ENCODE results near the gene CCL2.

DNA sequence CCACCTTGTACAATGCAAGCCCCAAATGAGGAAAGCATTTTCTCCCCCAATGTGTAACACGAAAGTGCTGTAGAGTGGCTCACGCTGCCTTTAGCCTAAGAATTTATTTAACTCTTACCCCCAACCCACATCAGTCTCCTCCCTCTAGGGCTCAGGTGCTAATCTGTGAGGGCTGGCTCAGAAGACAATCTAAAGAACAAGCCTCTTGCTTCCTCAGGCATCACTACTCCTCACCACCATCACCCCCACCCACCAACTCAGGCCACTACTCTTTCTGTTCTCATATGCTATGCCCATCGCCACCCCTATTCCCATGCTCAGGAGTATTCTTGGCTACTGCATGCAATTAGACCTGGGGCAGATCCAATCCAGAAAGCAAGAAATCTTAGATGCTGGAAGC is 3.9 kb upstream of the CCL2 start:
- TF ChIP-seq, protein P1, sequence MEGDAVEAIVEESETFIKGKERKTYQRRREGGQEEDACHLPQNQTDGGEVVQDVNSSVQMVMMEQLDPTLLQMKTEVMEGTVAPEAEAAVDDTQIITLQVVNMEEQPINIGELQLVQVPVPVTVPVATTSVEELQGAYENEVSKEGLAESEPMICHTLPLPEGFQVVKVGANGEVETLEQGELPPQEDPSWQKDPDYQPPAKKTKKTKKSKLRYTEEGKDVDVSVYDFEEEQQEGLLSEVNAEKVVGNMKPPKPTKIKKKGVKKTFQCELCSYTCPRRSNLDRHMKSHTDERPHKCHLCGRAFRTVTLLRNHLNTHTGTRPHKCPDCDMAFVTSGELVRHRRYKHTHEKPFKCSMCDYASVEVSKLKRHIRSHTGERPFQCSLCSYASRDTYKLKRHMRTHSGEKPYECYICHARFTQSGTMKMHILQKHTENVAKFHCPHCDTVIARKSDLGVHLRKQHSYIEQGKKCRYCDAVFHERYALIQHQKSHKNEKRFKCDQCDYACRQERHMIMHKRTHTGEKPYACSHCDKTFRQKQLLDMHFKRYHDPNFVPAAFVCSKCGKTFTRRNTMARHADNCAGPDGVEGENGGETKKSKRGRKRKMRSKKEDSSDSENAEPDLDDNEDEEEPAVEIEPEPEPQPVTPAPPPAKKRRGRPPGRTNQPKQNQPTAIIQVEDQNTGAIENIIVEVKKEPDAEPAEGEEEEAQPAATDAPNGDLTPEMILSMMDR (conservative IDR thresholded peaks at IDR 0.05; ENCODE audit: low read depth in 2 of 2) = no peak
- TF ChIP-seq, protein P2, sequence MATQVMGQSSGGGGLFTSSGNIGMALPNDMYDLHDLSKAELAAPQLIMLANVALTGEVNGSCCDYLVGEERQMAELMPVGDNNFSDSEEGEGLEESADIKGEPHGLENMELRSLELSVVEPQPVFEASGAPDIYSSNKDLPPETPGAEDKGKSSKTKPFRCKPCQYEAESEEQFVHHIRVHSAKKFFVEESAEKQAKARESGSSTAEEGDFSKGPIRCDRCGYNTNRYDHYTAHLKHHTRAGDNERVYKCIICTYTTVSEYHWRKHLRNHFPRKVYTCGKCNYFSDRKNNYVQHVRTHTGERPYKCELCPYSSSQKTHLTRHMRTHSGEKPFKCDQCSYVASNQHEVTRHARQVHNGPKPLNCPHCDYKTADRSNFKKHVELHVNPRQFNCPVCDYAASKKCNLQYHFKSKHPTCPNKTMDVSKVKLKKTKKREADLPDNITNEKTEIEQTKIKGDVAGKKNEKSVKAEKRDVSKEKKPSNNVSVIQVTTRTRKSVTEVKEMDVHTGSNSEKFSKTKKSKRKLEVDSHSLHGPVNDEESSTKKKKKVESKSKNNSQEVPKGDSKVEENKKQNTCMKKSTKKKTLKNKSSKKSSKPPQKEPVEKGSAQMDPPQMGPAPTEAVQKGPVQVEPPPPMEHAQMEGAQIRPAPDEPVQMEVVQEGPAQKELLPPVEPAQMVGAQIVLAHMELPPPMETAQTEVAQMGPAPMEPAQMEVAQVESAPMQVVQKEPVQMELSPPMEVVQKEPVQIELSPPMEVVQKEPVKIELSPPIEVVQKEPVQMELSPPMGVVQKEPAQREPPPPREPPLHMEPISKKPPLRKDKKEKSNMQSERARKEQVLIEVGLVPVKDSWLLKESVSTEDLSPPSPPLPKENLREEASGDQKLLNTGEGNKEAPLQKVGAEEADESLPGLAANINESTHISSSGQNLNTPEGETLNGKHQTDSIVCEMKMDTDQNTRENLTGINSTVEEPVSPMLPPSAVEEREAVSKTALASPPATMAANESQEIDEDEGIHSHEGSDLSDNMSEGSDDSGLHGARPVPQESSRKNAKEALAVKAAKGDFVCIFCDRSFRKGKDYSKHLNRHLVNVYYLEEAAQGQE (IDR thresholded peaks at IDR 0.05; ENCODE audit: unreplicated experiment) = no peak
- no peak for TF ChIP-seq JUNB (IDR thresholded peaks at IDR 0.05; ENCODE audit: unreplicated experiment)
- no peak for TF ChIP-seq EZH2 (IDR thresholded peaks at IDR 0.05; ENCODE audit: low read depth, unreplicated experiment)
- TF ChIP-seq POLR2AphosphoS5 (IDR thresholded peaks at IDR 0.05; ENCODE audit: low read depth) = no peak
- no peak for TF ChIP-seq EZH2phosphoT487 (IDR thresholded peaks at IDR 0.05; ENCODE audit: unreplicated experiment)

Data from GM23338 (cell line).